GM12892 (cell line): Measurements from ENCODE around the gene GPR37.

Experiments used
- DNase-seq: peaks from one replicate; pipeline ENCODE4 v3.0.0; 2011; ENCODE audit not compliant: insufficient read length
- FAIRE-seq: peaks from 2 replicates; lab custom pipeline; 2011; peaks lifted over from hg19 to GRCh38; lab: Jason Lieb, UNC
- POLR2A ChIP-seq: IDR thresholded peaks from 2 replicates; pipeline ENCODE4 v1.6.1; 2011; ENCODE audit warnings: low read depth, low read length, control low read depth
- POLR2AphosphoS5 ChIP-seq: IDR thresholded peaks from 2 replicates; pipeline ENCODE4 v1.6.1; 2011; ENCODE audit warnings: low read depth, low read length, control low read depth
- TAF1 ChIP-seq: IDR thresholded peaks from 2 replicates; pipeline ENCODE4 v1.6.1; 2011; ENCODE audit warnings: low read depth, mild to moderate bottlenecking, control low read depth, low read length, borderline replicate concordance

Gene GPR37

GRCh38 chr7:124718032-124718766 is 47.4 kb downstream of the GPR37 start:
- TF ChIP-seq POLR2A (no peak), TAF1 (no peak), POLR2AphosphoS5 (no peak)
- FAIRE-seq (no peak), DNase-seq (no peak)

GRCh38 chr7:124716894-124717293 is 48.7 kb downstream of the GPR37 start:
- TF ChIP-seq POLR2AphosphoS5 (no peak), POLR2A (no peak), TAF1 (no peak)
- no peak for FAIRE-seq

GRCh38 chr7:124713086-124713485 is 52.5 kb downstream of the GPR37 start:
- no peak for FAIRE-seq
- no peak for DNase-seq
- TF ChIP-seq TAF1 (no peak), POLR2A (no peak), POLR2AphosphoS5 (no peak)

More at GRCh38 chr7:124716894-124717293, 48.7 kb downstream of the GPR37 start:
- DNase-seq = no peak

- FAIRE-seq (no peak), DNase-seq (no peak)
- TF ChIP-seq TAF1 (no peak), POLR2AphosphoS5 (no peak), POLR2A (no peak)
These were observed 53.6 kb downstream of the GPR37 start for GRCh38 chr7:124712017-124712416.

DNA sequence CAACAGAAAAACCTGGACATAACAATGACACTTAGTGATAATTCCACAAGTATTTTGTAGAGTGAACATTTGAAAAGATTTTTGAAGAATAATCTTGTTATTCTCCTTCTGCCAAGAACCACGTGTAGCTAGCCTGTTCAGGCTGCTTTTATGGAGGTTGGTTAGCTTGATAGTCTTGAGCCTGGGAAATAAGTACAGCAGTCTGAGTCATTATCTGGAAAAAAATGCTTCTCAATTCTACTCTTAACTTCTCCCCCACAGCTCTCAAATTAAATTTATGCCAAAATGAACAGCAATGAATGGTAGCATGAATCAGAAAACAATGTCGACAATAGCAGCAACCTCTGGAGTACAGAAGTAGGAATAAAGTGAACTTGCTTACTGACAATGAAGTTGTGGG is 63.2 kb downstream of the GPR37 start:
- FAIRE-seq (no peak), DNase-seq (no peak)
- no peak for TF ChIP-seq POLR2A
- TF ChIP-seq TAF1 = no peak
- TF ChIP-seq POLR2AphosphoS5 = no peak

DNA sequence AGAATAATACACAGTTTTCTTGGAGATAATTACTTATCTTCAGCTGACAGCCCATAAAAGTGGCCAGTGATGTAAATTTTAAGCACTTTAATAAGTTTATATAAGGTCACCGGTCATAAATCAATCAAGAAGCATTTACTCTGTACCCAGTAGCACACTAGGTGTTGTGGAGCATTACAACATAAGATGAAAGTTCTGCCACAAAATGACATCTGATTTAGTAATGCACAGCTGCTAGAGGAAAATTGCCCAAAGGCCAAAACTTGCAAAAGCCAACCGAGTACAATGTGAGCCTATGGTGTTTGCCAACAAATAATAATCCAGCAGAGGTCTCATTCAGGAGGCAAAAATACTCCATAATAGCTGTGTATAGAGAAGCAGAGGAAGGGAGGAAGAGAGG is 63.6 kb downstream of the GPR37 start:
- DNase-seq (no peak), FAIRE-seq (no peak)
- no peak for TF ChIP-seq POLR2A
- TF ChIP-seq POLR2AphosphoS5 = no peak
- no peak for TF ChIP-seq TAF1

DNA sequence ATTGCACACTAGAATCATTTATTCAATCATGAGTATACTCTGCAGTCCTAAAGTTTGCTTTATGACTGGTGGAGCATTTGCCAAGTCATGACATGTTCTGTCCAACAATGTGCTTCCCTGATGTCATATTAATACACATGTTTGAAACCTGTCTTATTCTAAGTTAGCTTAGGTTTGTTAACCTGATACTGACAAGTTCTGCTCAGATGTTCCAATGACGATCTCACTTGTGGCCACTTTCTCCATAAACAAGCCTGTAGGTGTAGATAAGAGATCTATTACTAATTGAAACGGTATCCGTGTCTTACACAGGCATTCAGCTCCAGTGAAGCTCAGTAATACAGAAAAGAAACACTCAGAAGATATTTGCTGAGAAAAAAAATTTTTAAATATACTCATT is 64.9 kb downstream of the GPR37 start:
- FAIRE-seq (no peak), DNase-seq (no peak)

DNA sequence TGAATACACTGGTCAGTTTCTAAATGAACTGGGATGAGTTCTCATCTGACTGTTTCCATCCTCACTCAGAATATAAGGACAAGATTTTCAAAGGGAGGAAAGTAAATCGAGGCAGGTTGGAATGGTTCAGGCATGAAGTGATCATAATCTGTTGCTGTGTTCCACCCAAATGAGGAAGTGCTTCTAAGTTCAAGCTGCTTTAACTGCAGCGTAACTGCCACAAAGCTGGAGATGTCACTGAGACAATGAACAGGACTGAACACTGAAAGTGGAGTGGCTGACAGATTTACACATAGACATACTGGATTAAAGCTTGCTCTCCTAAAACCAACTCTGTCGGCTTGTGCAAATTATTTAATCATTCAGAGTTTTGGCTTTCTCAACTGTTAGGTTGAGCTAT is 66.6 kb downstream of the GPR37 start:
- TF ChIP-seq POLR2A (no peak), POLR2AphosphoS5 (no peak), TAF1 (no peak)
- DNase-seq (no peak), FAIRE-seq (no peak)

More for the DNA sequence above, 64.9 kb downstream of the GPR37 start:
- TF ChIP-seq POLR2A (no peak), POLR2AphosphoS5 (no peak), TAF1 (no peak)

GRCh38 chr7:124697746-124698145 is 67.8 kb downstream of the GPR37 start:
- no peak for FAIRE-seq
- TF ChIP-seq POLR2A (no peak), POLR2AphosphoS5 (no peak), TAF1 (no peak)

More at GRCh38 chr7:124697746-124698145, 67.8 kb downstream of the GPR37 start:
- no peak for DNase-seq
